Endothelial cell of umbilical vein (primary cell): ENCODE results near the gene C11orf71. TPM values are rescaled to one million over a fixed set of nuclear protein-coding genes. Genes with fewer than 3 reads are reported as not detected.

Experiments used
- BruUV-seq: library from RNA; stranded (reverse); fragments of 400-500 nt; replicated peaks from 2 replicates; lab custom pipeline; 2021; lab: Mats Ljungman, UMichigan
- CTCF ChIA-PET: fragments of 300-600, 350-600 bp; sonication (Branson Sonifier 250); formaldehyde crosslinking; loops from one replicate; lab custom pipeline; 2021; ENCODE audit warnings: antibody characterized with exemption, inconsistent platforms; lab: Charles Lee
- POLR2A ChIA-PET: fragments of 300-600, 350-600 bp; sonication (Branson Sonifier 250); formaldehyde crosslinking; loops from one replicate; lab custom pipeline; 2021; ENCODE audit warnings: antibody characterized with exemption, inconsistent platforms; lab: Charles Lee
- DNase-seq: peaks from one replicate; pipeline ENCODE4 v3.0.0-alpha.2; 2011; ENCODE audit warnings: low read depth, low spot score
- FAIRE-seq: peaks from 2 replicates; lab custom pipeline; 2011; peaks lifted over from hg19 to GRCh38; lab: Jason Lieb, UNC
- H2AFZ ChIP-seq: 2 replicates; pipeline ENCODE4 v1.6.0; 2012; ENCODE audit warnings: low read depth, low read length, control low read depth, inconsistent platforms
- H3K27ac ChIP-seq: 2 replicates; pipeline ENCODE4 v1.5.1; 2011; ENCODE audit warnings: low read depth, mild to moderate bottlenecking, control low read depth, low read length, moderate library complexity; ENCODE audit not compliant: insufficient read depth
- H3K27me3 ChIP-seq, 2 experiments: 2 replicates each; pipeline versions ENCODE4 v1.6.0 to v1.6.1; 2011; ENCODE audit warnings: low read length in 2 of 2, mixed read lengths in 1 of 2; ENCODE audit not compliant: control insufficient read depth in 2 of 2, insufficient read depth in 2 of 2
- H3K36me3 ChIP-seq, 2 experiments: 2 replicates in 1 of 2; 3 replicates in 1 of 2; pipeline ENCODE4 v1.5.1; 2011; ENCODE audit warnings: low read length in 2 of 2, mild to moderate bottlenecking in 1 of 2, moderate library complexity in 1 of 2; ENCODE audit not compliant: control insufficient read depth in 2 of 2, insufficient read depth in 2 of 2; ENCODE audit errors: extremely low read depth in 1 of 2
- H3K4me1 ChIP-seq: 3 replicates; pipeline ENCODE4 v1.5.1; 2011; ENCODE audit warnings: mild to moderate bottlenecking, low read length; ENCODE audit not compliant: control insufficient read depth, insufficient read depth; ENCODE audit errors: extremely low read depth
- H3K4me2 ChIP-seq: 2 replicates; pipeline ENCODE4 v1.6.1; 2011; ENCODE audit warnings: low read length, control low read depth, mixed read lengths; ENCODE audit not compliant: insufficient read depth
- H3K4me3 ChIP-seq, 3 experiments: fragments of 200-600 bp in 1 of 3; sonication (generic), shearing (Covaris generic) in 1 of 3; replicated peaks in 1 of 3; 2 replicates each; pipeline ENCODE4 v1.5.1; 2011 to 2016; ENCODE audit warnings: control low read depth in 3 of 3, low read length in 3 of 3, mild to moderate bottlenecking in 2 of 3, inconsistent platforms in 1 of 3, low read depth in 1 of 3, moderate library complexity in 1 of 3; ENCODE audit not compliant: insufficient read depth in 1 of 3
- H3K79me2 ChIP-seq: 2 replicates; pipeline ENCODE4 v1.6.0; 2012; ENCODE audit warnings: low read length, inconsistent platforms; ENCODE audit not compliant: control insufficient read depth, insufficient read depth
- H3K9ac ChIP-seq: replicated peaks from 2 replicates; pipeline ENCODE3; 2011; ENCODE audit warnings: low read length, control low read depth; ENCODE audit not compliant: insufficient read depth; ENCODE audit errors: extremely low read depth
- H3K9me1 ChIP-seq: replicated peaks from 3 replicates; pipeline ENCODE4 v1.6.0; 2011; ENCODE audit warnings: mild to moderate bottlenecking, low read length; ENCODE audit not compliant: control insufficient read depth, insufficient read depth; ENCODE audit errors: extremely low read depth
- H3K9me3 ChIP-seq: replicated peaks from 2 replicates; pipeline ENCODE4 v1.5.1; 2012; ENCODE audit warnings: low read length, inconsistent platforms; ENCODE audit not compliant: control insufficient read depth, insufficient read depth
- H4K20me1 ChIP-seq: replicated peaks from 2 replicates; pipeline ENCODE3; 2011; ENCODE audit warnings: mild to moderate bottlenecking, low read length; ENCODE audit not compliant: control insufficient read depth, insufficient read depth; ENCODE audit errors: extremely low read depth
- CTCF ChIP-seq, 2 donors: IDR thresholded peaks; 1 replicate in 1 of 2; 2 replicates in 1 of 2; pipeline ENCODE4 v1.5.1; 2011; ENCODE audit warnings: low read length in 2 of 2, mild to moderate bottlenecking in 2 of 2, moderate library complexity in 2 of 2, control low read depth in 1 of 2, inconsistent platforms in 1 of 2, low read depth in 1 of 2; ENCODE audit not compliant: insufficient read depth in 1 of 2; ENCODE audit errors: extremely low read depth in 1 of 2
- EZH2 ChIP-seq: IDR thresholded peaks from 2 replicates; pipeline ENCODE4 v1.6.1; 2012; ENCODE audit warnings: borderline replicate concordance, low read depth, mild to moderate bottlenecking, moderate library complexity, low read length, inconsistent platforms; ENCODE audit not compliant: severe bottlenecking
- FOS ChIP-seq: IDR thresholded peaks from 2 replicates; pipeline ENCODE4 v1.6.1; 2011; ENCODE audit warnings: mild to moderate bottlenecking, low read length, moderate library complexity, borderline replicate concordance; ENCODE audit not compliant: insufficient read depth
- GATA2 ChIP-seq: IDR thresholded peaks from 2 replicates; pipeline ENCODE4 v1.7.0; 2011; ENCODE audit warnings: low read depth, mild to moderate bottlenecking, moderate library complexity, mixed read lengths, low read length; ENCODE audit not compliant: insufficient read length, insufficient read depth
- JUN ChIP-seq: IDR thresholded peaks from 2 replicates; pipeline ENCODE4 v1.6.1; 2011; ENCODE audit warnings: borderline replicate concordance, low read depth; ENCODE audit not compliant: insufficient read length, insufficient read depth
- MAX ChIP-seq: IDR thresholded peaks from 2 replicates; pipeline ENCODE4 v1.6.1; 2011; ENCODE audit not compliant: insufficient read depth, insufficient read length
- MYC ChIP-seq: IDR thresholded peaks from one replicate; pipeline ENCODE4 v1.6.1; 2011; ENCODE audit warnings: mild to moderate bottlenecking, low read depth, low read length
- POLR2A ChIP-seq: IDR thresholded peaks from 2 replicates; pipeline ENCODE4 v1.6.1; 2012; ENCODE audit warnings: low read depth, mild to moderate bottlenecking, control low read depth, low read length
- POLR2AphosphoS5 ChIP-seq: IDR thresholded peaks from 2 replicates; pipeline ENCODE4 v1.6.1; 2012; ENCODE audit warnings: low read depth, mild to moderate bottlenecking, control low read depth, low read length, moderate library complexity; ENCODE audit not compliant: insufficient read depth
- dilution Hi-C: fragments of 300-500 bp; cut with MboI; formaldehyde crosslinking; loops from one replicate; pipeline ENCODE4 v1.15.0; 2019; ENCODE audit warnings: low sequenced_read_pairs; ENCODE audit not compliant: extremely low pct_ligation_motif_present
- intact Hi-C: fragments of 100-400 bp; cut with micrococcal nuclease; formaldehyde crosslinking; loops from one replicate; pipeline ENCODE4 v1.10.0; 2022
- polyA plus RNA-seq, 4 experiments: library from polyadenylated mRNA; depleted of rRNA in 3 of 4; stranded (reverse) in 3 of 4; unstranded in 1 of 4; fragments of >200 nt; gene quantifications; 2 replicates each; pipeline versions ENCODE4 v1.2.1 to v1.2.3, GENCODE V29; 2011 to 2012; ENCODE audit warnings: missing spikeins in 1 of 4
- total RNA-seq: library from RNA; stranded (reverse); gene quantifications from 2 replicates; pipeline ENCODE4 v1.2.3, GENCODE V29; 2021

The C11orf71 gene
- total and polyA plus RNA-seq, 2 donors (not counting 3 experiments of a cell fraction or from before 2014, with no cell fraction given) = 4.0 to 6.9 TPM

- Histone ChIP-seq H3K9ac (no peak overlapping the region), H3K27ac (no peak overlapping the region), H3K9me3 (no peaks in the 10 kb centered on the region), H3K4me2 (no peak overlapping the region), H3K4me1 (no peaks in the 10 kb centered on the region), H3K27me3 (peaks cover 0 to 2% of the 10 kb centered on the region in 2 experiments), H3K79me2 (no peaks in the 10 kb centered on the region), H3K4me3 (no peak overlapping the region), H4K20me1 (no peaks in the 10 kb centered on the region), H3K9me1 (no peaks in the 10 kb centered on the region), H2AFZ (no peak overlapping the region), H3K36me3 (no peaks in the 10 kb centered on the region)
- ChIA-PET CTCF (interaction anchor here (0.8 kb wide), 1 partner anchor 9 kb away, joined by 3 read pairs; no protein-coding TSS in a partner anchor), POLR2A (no interaction called here)
- FAIRE-seq = no peak
- no peak for DNase-seq
- no TSS peak for BruUV-seq
- dilution Hi-C loops = no loop called here
- TF ChIP-seq FOS = no peak
- TF ChIP-seq MYC = no peak
- no peak for TF ChIP-seq POLR2A
- no peak for TF ChIP-seq POLR2AphosphoS5
- TF ChIP-seq CTCF (IDR thresholded peaks at IDR 0.05; ENCODE audit: extremely low read depth in 1 of 2, insufficient read depth in 1 of 2, low read depth in 1 of 2, low read length in 2 of 2) = no peak
- no peak for TF ChIP-seq EZH2
- TF ChIP-seq JUN = no peak
- no peak for TF ChIP-seq MAX
- no peak for TF ChIP-seq GATA2
- intact Hi-C loops = no loop called here
These were observed 17.8 kb downstream of the C11orf71 start for GRCh38 chr11:114382509-114382908.
